D341Med (cell line): ENCODE data around the gene ABCA2.
A peak's percentile ranks its signal among the peaks of the same experiment; 100 is the strongest.

Experiments used
- DNase-seq: peaks from one replicate; pipeline ENCODE4 v3.0.0; 2012; ENCODE audit warnings: low spot score

ABCA2 gene, protein sequence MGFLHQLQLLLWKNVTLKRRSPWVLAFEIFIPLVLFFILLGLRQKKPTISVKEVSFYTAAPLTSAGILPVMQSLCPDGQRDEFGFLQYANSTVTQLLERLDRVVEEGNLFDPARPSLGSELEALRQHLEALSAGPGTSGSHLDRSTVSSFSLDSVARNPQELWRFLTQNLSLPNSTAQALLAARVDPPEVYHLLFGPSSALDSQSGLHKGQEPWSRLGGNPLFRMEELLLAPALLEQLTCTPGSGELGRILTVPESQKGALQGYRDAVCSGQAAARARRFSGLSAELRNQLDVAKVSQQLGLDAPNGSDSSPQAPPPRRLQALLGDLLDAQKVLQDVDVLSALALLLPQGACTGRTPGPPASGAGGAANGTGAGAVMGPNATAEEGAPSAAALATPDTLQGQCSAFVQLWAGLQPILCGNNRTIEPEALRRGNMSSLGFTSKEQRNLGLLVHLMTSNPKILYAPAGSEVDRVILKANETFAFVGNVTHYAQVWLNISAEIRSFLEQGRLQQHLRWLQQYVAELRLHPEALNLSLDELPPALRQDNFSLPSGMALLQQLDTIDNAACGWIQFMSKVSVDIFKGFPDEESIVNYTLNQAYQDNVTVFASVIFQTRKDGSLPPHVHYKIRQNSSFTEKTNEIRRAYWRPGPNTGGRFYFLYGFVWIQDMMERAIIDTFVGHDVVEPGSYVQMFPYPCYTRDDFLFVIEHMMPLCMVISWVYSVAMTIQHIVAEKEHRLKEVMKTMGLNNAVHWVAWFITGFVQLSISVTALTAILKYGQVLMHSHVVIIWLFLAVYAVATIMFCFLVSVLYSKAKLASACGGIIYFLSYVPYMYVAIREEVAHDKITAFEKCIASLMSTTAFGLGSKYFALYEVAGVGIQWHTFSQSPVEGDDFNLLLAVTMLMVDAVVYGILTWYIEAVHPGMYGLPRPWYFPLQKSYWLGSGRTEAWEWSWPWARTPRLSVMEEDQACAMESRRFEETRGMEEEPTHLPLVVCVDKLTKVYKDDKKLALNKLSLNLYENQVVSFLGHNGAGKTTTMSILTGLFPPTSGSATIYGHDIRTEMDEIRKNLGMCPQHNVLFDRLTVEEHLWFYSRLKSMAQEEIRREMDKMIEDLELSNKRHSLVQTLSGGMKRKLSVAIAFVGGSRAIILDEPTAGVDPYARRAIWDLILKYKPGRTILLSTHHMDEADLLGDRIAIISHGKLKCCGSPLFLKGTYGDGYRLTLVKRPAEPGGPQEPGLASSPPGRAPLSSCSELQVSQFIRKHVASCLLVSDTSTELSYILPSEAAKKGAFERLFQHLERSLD (N-terminal part only)

DNA sequence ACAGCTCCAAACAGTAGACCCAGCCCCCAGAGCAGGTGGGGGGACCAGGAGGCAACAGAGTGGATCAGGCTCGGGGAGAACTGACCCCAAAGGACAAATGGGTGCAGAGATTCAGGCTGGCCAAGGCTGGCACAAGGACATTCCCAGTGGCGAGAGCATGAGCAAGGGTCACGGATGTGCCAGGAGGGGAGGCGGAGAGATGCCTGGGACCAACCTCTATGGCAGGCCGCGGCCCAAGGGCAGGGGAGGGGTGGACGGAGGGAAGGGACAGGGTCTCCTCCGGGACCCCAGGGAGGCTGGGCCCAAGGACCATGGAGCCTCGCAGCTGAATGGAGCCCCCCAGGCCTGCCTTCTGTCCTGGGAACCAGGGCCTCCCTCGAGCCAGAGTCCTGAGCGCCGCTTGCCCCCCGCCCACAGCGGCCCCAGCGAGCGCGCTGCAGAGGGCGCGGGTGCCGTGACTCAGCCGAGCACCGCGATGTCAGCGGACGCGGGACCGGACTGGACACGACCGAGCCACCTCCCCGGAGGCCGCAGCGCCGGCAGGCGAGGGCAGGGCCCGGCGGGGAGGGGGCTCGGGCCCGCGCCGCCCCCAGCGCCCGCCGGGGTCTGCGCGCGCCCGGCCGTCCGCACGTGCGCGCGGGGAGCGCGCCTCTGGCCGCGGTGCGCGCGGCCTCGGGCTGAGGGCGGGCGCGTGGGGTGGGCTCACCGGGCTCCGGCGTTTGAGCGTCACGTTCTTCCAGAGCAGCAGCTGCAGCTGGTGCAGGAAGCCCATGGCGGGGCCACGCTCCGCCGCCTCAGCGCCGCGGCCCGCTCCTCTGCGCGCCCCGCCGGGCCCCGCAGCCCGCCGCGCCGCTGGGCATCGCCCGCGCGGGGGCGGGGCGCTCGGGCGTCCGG lies at the start of gene ABCA2:
ABCA2 (minus strand) TSS at position 869 of the 894 bp plus-strand sequence; CDS start at position 772, 97 bp downstream.
- no peak for DNase-seq

DNA sequence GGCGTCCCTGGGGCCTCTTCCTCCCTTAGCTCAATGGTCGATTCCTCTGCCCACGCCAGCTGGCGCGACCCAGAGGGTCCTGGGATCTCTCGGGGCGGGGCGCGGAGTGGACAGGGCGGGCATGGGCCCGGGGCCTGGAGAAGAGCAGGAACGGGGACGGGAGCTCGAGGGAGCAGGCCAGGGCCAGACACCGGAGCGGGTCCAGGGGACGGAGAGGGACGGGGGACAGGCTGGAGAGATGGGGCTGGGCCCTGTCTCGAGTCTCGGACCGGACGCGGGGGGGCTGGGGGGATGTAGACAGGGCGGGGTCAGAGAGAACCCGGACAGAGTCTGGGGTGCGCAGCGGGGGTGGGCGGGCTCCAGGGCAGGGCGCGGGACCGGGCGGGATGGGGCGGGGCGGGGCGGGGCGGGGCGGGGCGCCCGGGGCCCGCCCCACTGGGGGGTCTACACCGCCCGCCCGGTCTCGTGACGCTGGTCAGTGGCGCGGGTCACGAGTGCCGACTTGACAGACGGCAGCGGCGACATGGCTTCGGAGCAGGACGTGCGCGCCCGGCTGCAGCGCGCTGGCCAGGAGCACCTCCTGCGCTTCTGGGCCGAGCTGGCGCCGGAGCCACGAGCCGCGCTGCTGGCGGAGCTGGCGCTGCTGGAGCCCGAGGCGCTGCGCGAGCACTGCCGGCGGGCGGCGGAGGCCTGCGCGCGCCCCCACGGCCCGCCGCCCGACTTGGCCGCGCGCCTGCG lies 49.1 kb upstream of the ABCA2 start, which contains the start of gene UAP1L1:
UAP1L1 (plus strand) TSS at position 508 of the 738 bp plus-strand sequence; CDS start at position 524, 16 bp downstream.
- DNase-seq: peak; percentile 83

DNA sequence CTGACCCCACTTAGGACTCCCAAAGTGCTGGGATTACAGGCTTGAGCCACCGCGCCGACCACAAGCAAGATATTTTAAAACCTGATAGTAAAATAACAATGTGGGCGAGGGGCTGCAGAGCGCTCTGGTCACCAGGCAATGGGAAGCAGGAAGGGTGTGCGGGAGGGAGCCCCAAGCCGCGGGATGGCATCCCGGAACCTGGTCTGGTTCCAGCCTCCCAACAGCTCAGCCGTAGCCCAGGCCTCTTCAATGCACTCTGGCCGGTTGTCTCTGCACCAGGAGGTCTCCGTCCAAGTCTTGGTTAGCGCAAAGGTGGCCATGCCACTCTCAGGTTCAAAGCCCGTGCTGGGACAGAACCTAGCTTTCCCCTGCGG lies 48.6 kb upstream of the ABCA2 start:
- DNase-seq: no peak

DNA sequence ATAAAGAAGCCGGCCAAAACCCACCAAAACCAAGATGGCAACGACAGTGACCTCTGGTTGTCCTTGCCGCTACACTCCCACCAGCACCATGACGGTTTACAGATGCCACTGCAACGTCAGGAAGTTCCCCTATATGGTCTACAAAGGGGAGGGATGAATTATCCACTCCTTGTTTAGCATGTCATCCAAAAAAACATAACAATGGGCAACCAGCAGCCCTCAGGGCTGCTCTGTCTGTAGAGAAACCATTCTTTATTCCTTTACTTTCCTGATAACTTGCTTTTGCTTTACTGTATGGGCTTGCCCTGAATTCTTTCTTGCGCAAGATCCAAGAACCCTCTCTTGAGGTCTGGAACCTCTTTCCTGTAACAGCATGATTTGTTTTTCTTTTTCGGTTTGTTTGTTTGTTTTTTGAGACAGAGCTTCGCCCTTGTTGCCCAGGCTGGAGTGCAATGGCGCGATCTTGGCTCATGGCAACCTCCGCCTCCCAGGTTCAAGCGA lies 47.3 kb upstream of the ABCA2 start:
- no peak for DNase-seq

DNA sequence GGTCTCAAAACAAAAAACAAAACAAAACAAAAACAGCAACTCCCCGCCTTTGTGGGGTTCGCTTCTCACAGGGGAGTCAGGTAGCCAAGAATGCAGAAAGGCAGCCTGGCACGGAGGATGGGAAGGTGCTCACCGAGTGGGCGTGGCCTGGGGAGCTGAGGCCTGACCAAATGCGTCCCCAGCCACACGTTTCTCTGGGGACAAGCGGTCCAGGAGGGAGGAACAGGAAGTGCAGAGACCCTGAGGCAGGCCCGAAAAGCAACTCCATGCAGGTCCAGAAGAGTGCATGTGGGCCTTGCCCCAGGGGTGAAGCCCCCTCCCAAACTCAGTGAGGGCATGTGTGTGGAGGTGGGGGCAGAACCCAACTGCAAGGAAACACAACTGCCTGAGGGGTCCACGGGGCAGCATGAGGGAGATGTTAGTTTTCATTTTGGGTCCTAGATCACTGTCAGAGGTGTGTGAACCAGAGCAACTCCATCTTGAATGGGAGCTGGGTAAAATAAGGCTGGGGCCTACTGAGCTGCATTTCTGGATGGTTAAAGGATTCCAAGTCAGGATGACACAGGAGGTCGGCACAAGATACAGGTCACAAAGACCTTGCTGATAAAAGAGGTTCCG lies 46.7 kb upstream of the ABCA2 start:
- no peak for DNase-seq

DNA sequence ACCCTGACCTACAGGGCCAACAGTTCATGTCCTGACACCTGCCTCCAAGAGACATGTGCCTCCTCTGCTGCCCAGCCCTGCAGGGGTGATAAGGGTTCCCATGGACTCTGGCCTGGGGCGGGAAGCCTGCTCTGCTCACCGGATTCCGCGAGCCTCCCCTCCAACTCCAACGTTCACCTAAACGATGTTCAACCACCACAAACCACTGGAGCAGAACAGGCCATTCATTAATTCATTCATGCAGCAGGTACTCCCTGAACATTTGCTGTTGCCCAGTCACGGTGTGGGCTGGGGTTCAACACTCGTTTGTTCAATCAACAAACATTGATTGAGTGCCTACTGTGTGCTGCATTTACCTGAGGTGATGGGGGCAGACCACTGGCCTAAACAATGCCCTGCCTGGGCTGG lies 46.0 kb upstream of the ABCA2 start:
- DNase-seq: no peak

DNA sequence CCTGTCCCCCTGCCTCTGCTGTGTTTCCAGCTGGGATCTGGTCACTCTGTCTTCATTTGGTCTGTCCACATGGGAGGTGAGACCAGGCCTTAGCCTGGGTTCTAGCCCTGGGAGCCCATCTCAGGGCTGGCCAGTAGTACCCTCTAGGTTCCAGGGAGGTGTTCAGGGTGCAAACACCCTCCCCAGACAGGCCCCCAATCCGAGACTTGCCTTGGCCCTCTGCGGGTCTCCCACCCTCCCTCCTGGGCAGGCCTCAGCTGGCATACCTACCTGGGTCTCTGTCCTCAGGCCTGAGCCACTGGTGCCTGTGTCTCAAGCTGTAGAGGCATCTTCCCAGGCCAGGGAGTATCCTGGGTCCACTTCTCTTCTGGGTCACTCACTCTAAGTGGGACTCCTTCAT lies 43.2 kb upstream of the ABCA2 start:
- DNase-seq: no peak

DNA sequence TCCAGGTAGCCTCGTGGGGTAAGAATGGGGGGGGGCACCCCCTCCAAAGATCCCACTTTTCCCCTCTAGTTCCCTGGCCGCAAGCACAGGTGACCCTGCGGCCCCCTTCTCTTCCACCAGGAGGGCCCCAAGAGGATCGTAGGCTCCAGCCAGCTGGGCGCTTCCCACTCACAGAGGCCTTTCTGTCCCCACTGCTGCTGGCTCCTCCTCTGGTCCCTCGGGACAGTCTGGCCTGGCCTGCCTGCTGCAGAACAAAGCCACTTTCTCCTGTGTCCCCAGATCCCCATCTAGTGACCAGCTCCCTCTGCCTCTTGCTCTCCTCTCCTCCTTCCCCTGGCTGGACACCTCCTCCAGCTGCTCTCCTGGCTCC lies 42.9 kb upstream of the ABCA2 start:
- DNase-seq: no peak

DNA sequence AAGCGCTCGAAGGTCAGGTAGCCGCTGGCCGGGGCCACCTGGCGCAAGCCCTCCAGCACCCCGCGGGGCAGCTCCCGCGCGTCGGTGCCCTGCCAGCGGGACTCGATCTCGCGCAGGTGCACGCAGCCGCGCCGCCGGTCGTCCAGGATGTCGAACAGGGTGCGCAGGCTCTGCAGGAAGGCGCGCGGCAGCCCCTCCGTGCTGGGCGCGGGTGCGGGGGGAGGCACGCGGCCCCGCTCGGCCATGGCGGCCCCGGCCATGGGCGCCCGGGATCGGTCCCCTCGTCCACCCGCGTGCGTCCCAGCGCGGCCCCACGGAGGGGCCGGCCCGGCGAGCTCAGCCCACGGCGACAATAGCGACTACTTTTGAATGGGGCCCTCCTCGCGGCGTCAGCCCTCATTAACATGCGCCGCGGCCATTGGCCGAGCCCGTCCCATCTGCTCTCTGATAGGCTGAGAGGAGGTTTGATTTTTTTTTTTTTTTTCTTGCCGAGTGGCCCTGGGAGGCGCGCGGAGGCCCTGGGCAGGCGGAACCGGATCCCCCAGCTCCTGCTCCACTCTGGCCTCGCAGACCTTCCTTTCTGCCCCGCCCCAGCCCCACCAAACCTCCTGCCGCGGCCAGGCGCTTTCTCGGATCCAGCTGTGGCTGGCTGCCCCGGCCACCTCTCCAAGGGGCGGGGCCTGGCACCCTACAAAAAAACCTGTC lies 42.3 kb upstream of the ABCA2 start, which contains the start of gene SAPCD2:
SAPCD2 (minus strand) TSS at position 357 of the 705 bp plus-strand sequence; CDS start at position 260, 97 bp downstream.
- peak; percentile 94 for DNase-seq

DNA sequence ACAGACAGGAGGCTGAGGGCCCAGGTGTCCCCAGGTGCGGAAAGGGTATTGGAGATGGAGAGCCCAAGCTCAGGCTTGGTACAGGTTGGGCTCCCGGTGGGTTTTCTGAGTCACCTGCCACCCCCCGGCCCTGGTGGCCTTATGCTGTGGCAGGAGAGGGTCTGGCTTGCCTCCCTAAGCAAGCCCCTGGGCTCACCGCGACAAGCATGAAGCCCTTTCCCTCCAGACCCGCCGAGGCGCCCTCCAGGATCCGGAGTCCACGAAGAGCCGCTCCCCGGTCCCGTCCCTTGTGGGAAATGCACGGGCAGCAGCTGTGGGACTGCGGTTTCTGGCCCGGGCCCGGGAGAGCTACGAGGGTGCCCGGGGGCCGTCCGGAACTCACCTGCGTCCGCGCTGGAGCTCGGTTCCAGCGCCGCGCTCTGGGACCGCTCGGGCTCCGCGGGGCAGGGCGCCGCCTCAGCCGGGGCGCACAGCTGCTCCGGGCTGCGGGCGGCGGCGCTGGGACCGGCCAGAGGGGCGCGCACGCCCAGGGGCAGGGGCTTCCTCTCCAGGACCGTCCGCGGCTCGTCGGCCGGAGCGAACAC lies 41.6 kb upstream of the ABCA2 start:
- DNase-seq: peak; percentile 66

DNA sequence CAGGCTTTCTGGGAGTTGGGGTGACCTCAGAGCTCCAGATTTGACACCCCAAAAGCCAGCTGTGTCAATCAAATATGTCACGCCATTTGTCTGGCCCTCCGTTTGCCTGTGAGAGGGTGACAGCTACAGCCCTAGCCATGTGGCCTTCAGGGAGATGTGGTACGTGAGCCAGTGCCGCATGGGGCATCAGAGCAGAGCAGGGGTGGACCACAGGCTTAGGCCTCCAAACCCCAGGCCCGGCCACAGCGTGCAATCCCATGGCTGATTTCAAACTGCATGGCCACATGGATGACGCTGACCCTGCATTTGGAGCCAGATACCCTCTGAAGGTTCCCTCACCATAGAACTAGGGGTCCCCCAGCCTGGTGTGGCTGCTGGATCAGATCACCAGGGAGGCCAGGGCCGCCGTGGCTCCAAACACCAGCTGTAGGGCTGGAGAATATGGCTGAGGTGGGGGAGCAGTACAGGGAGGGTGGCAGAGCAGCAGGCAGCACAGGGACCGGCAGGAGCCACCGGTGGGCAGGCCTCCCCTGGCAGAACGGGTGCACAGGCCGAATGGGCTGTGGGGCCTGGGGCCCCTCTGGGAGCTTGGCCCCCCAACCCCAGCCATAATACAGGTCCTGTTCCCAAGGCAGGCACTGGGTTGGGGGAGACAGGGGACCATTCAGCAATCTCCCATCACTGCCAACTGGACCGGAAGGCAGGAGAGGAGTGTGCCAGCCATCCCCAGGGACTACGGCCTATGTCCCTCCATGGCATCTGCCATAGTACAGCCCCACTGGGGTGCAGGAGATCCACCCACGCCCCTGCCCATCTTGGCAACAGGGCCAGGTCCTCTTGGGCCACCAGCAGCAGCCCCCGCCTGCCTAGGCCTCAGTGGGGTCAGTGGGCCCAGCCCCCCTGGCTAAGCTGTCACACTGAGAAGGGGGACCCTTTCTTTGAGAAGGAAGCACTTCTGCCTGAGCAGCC lies 40.8 kb upstream of the ABCA2 start:
- DNase-seq: no peak

DNA sequence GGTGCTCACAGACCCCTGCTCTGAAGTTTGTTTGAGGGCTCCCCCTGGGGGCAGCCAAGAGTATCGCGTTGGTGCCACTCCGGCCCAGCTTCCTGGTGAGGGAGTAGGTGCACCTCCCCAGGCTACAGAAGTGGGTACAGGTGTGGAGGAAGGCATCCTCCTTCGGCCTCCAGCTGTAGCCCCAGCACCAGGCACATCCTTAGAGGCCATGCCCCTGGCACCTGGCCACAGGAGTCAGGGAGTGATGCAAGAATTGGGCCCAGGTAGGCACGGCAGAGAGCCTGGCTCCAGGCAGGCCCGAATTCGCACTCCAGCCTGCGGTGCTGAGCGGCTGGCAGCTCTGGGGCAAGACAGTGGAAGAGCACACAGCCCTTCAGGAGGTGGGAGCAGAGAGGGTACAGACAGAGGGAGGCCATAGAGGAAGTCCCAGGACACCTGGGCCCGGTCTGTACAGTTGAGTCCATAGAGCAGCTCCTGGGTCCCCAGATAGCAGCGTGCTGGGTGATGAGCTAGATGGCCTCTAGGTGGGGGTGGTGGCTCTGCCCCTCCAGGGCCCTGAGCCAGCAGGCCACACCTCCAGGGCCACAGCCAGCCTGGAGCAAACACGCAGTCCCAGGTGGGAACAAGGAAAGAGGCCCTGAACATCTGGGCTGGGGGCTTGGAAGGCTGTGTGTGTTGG lies 40.0 kb upstream of the ABCA2 start:
- DNase-seq: peak; percentile 86

DNA sequence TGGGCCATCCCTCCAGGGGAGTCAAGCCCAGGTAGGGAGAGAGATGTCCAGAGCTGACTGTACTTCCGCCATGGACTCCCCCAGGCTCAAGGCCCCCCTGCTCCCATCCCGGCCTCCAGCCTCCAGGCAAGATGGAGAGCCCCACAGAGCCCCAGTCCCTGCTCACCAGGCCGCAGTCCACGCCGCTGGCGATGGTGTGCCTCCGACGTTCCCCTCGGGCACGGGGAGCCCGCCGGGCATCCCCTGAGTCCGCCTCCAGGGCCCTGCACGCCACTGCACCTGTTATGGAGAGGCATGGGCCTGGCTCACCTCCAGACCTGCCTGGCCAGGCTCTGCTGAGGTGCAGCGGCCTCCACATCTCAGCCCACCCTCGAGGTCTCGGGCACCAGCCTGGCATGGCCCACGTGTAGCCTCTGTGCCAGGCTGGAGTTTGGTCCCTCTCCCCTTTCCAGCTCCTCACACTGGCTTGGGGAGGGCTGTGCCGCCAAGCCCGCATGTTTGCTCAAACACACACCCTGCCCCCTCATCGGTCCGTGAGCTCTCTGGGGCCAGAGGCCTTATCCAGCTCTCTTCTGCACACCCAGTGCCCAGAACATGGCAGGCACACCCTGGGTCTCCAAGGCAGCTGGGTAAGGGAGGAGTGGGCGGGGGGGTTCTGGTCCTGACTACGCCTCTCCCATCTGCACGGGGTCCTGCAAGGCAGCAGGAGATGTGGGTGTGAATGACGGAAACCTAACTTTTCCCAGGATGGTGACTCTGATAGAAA lies 38.2 kb upstream of the ABCA2 start:
- no peak for DNase-seq

DNA sequence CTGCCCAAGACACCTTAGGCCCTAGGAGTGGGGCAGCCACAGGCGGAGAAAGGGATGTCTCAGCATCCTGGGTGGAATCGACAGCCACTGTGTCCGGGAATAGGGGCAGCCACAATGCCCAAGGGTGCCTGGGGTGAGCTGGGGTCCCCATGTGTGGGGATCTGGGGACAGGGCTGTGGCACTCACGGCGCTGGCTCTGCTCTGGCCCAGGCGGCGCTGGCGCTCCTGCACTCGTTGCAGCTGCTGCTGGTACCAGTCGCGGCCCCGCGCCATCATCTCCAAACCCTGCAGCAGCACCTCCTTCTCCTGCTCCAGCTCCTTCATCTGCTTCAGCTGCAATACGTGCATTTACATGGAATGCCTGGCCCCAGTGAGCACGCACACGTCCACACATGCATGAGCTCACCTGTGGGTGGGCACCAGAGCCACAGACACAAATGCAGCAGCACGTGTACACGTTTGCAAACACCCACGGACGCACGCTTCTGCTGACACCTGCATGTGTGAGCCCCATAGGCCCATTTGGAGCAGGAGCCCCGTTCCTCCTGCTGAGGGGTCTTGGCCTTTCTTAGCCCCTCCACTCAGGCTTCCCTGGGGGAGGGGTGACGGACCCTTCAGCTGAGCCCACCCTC lies 37.4 kb upstream of the ABCA2 start:
- DNase-seq: no peak

DNA sequence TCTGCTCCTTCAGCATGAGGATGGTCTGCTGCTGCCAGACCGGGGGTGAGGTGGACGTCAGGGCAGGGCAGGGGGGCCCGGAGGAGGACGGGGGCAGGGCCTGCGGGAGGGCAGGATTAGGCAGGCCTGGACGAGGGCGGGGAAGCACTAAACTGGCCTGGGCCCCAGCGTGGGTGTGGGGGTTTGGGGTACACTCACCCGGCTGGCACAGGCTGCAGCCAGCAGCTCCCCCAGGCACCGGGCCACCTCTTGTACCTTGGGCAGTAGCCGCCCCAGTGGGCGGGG lies 36.8 kb upstream of the ABCA2 start:
- no peak for DNase-seq
